Omental fat pad (tissue), 4 donors: Measurements from ENCODE around the gene ZNF333. TPM values are rescaled to one million over a fixed set of nuclear protein-coding genes. Genes with fewer than 3 reads are reported as not detected.

Source experiments
- ATAC-seq: fragments of 150-250 bp; one replicate; pipeline ENCODE4 v1.9.1; 2016; ENCODE audit warnings: mild to moderate bottlenecking, moderate library complexity; ENCODE audit not compliant: low FRiP score
- DNase-seq: peaks from one replicate; pipeline ENCODE4 v3.0.0-alpha.2; 2019; ENCODE audit warnings: low spot score
- total RNA-seq, 4 donors: library from RNA; depleted of rRNA; stranded (reverse); fragments of >200 nt; gene quantifications; one replicate each; pipeline ENCODE4 v1.1.0, GENCODE V29; 2016
- TF ChIP-seq, protein P1 (sequence below), 3 donors: fragments of 450-650 bp; IDR thresholded peaks; one replicate each; pipeline ENCODE4 v1.5.1; 2016 to 2017; ENCODE audit warnings: antibody characterized with exemption in 3 of 3, mild to moderate bottlenecking in 3 of 3, moderate library complexity in 2 of 3

Gene ZNF333
- total RNA-seq, 4 donors from 2014 or later, result 13.0 to 35.2 (median 25.0) TPM

DNA sequence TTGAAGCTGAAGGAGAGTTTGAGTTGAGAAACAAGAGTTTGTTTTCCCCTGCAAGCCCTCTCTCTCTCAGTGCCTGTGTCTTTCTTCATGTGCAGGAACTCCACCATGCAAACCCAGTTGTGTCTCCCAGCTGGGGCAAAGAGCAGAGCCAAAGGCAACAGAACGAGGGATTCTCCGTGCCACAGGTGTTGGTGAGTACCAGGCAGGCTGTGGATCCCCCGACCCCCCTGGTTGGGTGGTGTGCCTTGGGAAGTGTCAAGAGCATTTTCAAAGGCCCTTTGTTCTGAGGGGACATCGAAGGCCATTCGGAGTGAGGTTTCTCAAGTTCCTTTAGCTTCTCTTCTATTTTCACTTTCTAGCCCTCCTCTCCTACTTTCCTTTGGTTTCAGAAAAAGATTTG, 5.6 kb downstream of the ZNF333 start:
- DNase-seq (no peak), ATAC-seq (no peak)
- TF ChIP-seq, protein P1, sequence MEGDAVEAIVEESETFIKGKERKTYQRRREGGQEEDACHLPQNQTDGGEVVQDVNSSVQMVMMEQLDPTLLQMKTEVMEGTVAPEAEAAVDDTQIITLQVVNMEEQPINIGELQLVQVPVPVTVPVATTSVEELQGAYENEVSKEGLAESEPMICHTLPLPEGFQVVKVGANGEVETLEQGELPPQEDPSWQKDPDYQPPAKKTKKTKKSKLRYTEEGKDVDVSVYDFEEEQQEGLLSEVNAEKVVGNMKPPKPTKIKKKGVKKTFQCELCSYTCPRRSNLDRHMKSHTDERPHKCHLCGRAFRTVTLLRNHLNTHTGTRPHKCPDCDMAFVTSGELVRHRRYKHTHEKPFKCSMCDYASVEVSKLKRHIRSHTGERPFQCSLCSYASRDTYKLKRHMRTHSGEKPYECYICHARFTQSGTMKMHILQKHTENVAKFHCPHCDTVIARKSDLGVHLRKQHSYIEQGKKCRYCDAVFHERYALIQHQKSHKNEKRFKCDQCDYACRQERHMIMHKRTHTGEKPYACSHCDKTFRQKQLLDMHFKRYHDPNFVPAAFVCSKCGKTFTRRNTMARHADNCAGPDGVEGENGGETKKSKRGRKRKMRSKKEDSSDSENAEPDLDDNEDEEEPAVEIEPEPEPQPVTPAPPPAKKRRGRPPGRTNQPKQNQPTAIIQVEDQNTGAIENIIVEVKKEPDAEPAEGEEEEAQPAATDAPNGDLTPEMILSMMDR (IDR thresholded peaks at IDR 0.05), result no peak

DNA sequence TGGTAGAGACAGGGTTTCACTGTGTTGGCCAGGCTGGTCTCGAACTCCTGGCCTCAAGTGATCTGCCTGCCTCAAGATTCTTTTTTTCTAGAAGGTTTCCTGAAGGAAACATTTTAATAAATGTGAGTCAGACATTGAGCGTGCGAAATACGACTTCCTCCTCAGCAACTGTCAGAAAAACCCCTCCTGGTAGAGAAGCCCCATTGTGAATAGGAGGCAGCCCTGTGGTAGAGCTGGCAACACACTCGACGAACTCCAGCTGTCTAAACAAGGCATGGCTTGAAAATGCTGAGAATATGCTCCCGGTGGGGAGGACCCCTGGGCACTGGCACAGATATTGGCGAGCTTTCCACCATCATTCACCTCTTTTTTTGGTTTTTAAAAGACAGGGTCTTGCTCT, 9.8 kb downstream of the ZNF333 start:
- TF ChIP-seq, protein P1 (IDR thresholded peaks at IDR 0.05), result no peak
- no peak for DNase-seq
- ATAC-seq, result no peak

DNA sequence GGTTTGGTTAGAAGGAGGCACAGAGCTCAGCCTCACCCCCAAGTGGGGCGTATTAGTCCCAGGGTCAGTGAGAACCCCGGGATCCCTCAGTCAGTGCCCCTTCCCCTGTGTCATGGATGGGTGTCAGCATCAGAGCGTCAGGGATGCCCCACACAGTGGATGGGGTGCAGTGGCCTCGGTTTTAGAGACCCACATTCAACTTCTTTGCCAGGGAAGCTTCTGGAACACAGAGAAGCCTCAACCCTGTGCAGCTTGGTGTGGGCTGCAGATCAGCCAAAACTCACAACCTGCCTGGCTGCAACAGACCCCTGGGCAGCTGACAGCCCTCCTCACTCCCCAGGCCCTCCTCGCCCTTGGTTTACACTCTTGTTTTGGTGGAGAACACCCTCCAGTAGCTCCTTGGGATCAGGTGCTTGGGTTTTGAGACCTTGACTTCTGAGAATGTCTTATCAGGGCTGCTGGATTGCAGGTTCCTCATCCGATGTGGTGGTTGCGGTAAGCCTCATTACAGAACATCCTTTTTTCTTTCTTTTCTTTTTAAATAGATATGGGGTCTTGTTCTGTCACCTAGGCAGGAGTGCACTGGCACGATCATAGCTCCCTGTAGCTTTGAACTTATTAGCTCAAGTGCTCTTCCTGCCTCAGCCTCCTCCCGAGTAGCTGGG, 11.0 kb downstream of the ZNF333 start:
- TF ChIP-seq, protein P1 (IDR thresholded peaks at IDR 0.05), result no peak

DNA sequence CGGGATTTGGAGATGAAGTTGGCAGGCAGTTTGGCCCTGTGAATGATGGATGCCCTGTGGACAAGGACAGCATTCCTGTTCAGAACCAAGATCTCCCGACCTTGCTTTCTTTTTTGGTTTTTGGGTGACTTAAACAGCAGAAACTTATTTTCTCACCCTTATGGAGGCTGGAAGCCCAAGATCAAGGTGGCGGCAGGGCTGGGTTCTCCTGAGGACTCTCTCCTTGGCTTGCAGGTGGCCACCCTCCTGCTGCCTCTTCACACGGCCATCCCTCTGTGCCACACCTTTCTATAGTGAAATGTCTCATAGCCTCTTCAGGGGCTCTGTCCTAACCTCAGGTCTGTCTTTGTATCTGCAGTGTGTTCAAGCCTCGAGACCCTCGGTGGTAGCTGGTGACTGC, 14.0 kb downstream of the ZNF333 start:
- no peak for ATAC-seq
- TF ChIP-seq, protein P1 (IDR thresholded peaks at IDR 0.05), result no peak
- no peak for DNase-seq

More for the DNA sequence above, 11.0 kb downstream of the ZNF333 start:
- ATAC-seq (no peak), DNase-seq (no peak)

DNA sequence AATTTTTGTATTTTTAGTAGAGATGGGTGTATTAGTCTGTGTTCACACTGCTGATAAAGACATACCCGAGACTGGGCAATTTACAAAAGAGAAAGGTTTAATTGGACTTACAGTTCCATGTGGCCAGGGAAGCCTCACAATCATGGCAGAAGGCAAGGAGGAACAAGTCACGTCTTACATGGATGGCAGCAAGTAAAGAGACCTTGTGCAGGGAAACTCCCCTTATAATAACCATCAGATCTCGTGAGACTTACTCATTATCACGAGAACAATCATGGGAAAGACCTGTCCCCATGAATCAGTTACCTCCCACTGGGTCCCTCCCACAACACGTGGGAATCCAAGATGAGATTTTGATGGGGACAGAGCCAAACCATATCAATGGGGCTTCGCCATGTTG, 14.6 kb downstream of the ZNF333 start:
- ATAC-seq, result no peak
- no peak for DNase-seq
- TF ChIP-seq, protein P1 (IDR thresholded peaks at IDR 0.05), result no peak

DNA sequence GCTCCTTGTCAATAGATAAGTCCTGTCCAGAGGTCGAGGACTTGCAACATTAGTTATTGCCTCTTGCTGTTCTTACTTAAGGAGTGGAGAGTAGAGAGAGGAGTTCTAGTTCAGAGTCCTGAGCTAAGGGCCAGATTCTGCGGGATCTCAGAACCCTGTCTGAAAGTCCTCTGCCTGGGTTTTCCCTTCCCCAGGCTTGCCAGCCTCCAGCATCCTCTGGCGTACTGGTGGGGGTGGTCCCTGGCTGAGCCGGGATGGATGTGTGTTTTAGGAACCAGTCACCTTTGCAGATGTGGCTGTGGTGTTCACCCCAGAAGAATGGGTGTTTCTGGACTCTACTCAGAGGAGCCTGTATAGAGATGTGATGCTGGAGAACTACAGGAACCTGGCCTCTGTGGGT, 26.0 kb downstream of the ZNF333 start:
- TF ChIP-seq, protein P1 (IDR thresholded peaks at IDR 0.05), result no peak
- ATAC-seq (no peak), DNase-seq (no peak)

DNA sequence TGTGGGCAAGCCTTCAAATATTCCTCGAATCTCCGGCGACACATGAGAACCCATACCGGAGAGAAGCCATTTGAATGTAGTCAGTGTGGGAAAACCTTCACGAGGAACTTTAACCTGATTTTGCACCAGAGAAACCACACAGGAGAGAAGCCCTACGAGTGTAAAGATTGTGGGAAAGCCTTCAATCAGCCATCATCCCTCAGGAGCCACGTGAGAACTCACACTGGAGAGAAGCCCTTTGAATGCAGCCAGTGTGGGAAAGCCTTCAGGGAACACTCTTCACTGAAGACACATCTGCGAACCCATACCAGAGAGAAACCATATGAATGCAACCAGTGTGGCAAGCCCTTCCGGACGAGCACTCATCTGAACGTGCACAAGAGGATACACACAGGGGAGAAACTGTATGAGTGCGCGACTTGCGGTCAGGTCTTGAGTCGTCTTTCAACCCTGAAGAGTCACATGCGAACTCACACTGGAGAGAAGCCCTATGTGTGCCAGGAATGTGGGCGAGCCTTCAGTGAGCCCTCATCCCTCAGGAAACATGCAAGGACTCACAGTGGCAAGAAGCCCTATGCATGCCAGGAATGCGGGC, 28.8 kb downstream of the ZNF333 start:
- DNase-seq (no peak), ATAC-seq (no peak)
- TF ChIP-seq, protein P1 (IDR thresholded peaks at IDR 0.05), result no peak
